Kidney epithelial cell (primary cell): Measurements from ENCODE around the gene SND1. TPM values are rescaled to one million over a fixed set of nuclear protein-coding genes. Genes with fewer than 3 reads are reported as not detected.

Experiments used
- DNase-seq: peaks from one replicate; pipeline ENCODE4 v3.0.0-alpha.2; 2010; ENCODE audit warnings: low read depth
- H3K27me3 ChIP-seq: 2 replicates; pipeline ENCODE4 v1.6.0; 2011; ENCODE audit warnings: low read length; ENCODE audit not compliant: control insufficient read depth, insufficient read depth
- H3K36me3 ChIP-seq: 2 replicates; pipeline ENCODE4 v1.5.1; 2011; ENCODE audit warnings: low read length; ENCODE audit not compliant: control insufficient read depth, insufficient read depth
- H3K4me3 ChIP-seq: 2 replicates; pipeline ENCODE4 v1.5.1; 2011; ENCODE audit warnings: low read depth, mild to moderate bottlenecking, control low read depth, low read length
- total RNA-seq: library from RNA; depleted of rRNA; stranded (reverse); fragments of >200 nt; gene quantifications from 2 replicates; pipeline ENCODE4 v1.2.3, GENCODE V29; 2015
- TF ChIP-seq, protein P1 (sequence below): IDR thresholded peaks from 2 replicates; pipeline ENCODE4 v1.5.1; 2011; ENCODE audit warnings: mild to moderate bottlenecking, moderate library complexity, low read length, control low read depth, inconsistent platforms; ENCODE audit not compliant: insufficient read depth, poor library complexity, severe bottlenecking

SND1 gene
- total RNA-seq = 234 and 257 TPM in 2 replicates

DNA sequence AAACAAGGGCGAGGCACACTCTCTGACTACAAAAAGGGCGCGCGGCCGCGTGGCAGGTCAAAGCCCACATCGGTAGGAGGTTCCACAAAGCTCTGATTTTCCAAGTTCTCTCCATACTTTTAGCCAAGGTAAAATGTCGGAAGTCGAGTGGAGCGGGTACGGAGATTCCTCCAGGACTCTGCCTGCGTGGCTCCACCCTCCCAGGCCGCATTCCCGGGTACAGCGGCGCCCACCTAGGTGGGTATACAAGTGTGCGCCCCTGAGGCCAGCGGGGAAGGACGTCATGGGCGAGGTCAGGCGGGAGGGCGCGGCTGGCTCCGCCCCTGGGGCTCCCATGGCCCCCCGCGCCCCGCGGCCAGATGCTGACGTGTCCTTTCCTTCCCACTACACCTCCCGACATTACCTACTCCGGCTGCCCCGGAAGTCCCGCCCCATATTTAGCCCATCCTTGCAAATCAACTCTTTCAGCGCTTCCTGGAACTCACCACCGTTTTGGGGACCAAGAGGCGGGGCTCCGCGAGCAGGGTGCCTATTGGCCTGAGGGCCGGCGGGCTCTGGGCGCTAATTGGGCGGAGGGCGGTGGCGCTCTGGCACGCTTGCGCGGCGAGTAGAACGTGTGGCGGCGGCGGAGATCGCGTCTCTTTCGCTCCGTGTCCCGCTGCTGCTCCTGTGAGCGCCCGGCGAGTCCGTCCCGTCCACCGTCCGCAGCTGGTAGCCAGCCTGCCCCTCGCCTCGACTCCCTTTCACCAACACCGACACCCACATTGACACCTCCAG is at the start of gene SND1:
SND1 (plus strand) TSS at position 639 of the 777 bp plus-strand sequence. CDS start 180 bp downstream, outside the sequence.
- peak within 1 kb of the TSS; percentile 64 for H3K4me3 ChIP-seq
- DNase-seq = peak; percentile 98
- TF ChIP-seq, protein P1, sequence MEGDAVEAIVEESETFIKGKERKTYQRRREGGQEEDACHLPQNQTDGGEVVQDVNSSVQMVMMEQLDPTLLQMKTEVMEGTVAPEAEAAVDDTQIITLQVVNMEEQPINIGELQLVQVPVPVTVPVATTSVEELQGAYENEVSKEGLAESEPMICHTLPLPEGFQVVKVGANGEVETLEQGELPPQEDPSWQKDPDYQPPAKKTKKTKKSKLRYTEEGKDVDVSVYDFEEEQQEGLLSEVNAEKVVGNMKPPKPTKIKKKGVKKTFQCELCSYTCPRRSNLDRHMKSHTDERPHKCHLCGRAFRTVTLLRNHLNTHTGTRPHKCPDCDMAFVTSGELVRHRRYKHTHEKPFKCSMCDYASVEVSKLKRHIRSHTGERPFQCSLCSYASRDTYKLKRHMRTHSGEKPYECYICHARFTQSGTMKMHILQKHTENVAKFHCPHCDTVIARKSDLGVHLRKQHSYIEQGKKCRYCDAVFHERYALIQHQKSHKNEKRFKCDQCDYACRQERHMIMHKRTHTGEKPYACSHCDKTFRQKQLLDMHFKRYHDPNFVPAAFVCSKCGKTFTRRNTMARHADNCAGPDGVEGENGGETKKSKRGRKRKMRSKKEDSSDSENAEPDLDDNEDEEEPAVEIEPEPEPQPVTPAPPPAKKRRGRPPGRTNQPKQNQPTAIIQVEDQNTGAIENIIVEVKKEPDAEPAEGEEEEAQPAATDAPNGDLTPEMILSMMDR = no peak
- no peaks in the 10 kb centered on the region for H3K27me3 ChIP-seq
- H3K36me3 ChIP-seq = no peaks in the 10 kb centered on the region

DNA sequence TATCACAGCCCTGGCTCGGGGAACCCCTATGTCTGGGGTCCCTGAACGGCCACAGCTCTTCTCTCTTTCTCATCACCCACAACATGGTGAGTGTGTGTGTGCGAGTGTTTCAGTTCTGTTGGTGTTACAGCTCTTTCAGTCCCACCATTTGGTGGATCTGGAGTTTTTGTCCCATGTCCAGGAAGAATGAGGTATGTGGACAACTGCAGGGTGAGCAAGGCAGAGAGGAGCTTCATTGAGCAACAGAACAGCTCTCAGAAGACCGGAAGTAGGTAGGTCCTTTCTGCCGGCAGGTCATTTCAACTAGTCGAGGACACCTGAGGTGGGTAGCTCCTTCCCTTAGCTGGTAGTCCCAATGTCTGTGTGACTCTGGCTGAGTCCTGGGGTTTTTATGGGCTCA is 43.5 kb upstream of the SND1 start:
- no peaks in the 10 kb centered on the region for H3K27me3 ChIP-seq
- H3K4me3 ChIP-seq = no peak overlapping the region
- DNase-seq = no peak
- TF ChIP-seq, protein P1 = no peak
- H3K36me3 ChIP-seq = no peaks in the 10 kb centered on the region

DNA sequence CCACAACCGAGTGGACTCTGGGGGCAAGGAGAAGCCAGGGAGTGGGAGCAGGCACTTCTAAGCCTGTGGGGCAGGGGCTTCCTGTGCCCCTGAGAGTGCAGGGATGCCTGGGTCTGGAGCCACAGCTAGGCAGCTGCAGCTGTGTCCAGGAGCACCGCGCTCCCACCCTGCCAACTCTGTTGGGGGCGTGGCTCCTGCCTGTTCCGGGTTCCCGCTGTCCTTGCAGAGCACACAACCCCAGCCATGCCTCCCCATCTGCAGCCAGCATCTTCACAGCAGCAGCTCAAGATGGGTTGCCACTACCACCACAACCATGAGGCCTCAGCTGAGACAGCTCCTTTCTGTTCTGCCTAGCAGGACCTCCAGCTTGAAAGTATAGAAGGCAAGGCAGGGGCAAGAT is 42.7 kb upstream of the SND1 start:
- TF ChIP-seq, protein P1 = no peak
- no peaks in the 10 kb centered on the region for H3K36me3 ChIP-seq
- peaks cover 3% of the 10 kb centered on the region for H3K27me3 ChIP-seq
- no peak for DNase-seq
- no peak overlapping the region for H3K4me3 ChIP-seq

DNA sequence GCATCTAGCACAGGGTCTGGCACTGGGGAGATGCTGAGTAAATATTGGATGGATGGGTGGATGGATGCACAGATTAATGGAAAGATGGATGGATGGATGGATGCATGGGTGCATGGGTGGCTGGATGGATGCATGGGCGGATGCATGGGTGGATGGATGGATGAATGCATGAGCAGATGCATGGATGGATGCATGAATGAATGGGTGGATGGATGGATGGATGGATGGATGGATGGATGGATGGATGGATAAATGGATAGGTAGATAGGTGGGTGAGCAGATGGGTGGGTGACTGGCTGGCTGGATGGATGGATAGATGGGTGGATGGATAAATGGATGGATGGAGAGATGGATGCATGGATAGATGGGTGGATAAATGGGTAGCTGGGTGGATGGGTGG is 39.7 kb upstream of the SND1 start:
- H3K4me3 ChIP-seq = no peak overlapping the region
- H3K36me3 ChIP-seq = no peaks in the 10 kb centered on the region
- no peak for DNase-seq
- TF ChIP-seq, protein P1 = no peak
- H3K27me3 ChIP-seq = peaks cover 20% of the 10 kb centered on the region

DNA sequence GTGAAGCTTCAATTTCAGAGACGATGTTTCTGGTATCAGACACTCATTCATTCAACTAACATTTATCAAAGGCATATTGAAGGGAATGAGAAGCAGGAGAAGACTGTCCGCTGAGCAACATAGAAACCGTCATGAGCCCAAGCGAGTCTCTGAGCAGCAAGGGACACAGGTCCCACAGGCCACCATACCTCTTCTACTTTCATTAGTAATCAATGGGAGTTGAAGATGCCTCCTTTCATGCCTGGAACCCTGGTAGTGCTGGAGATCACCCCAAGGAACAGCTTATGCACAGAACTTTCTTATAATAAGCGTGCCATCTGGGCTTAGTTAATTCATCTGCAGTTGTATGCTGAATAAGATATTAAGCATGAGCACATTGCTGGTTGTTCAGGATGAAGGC is 35.3 kb upstream of the SND1 start:
- Histone ChIP-seq H3K36me3 (no peaks in the 10 kb centered on the region), H3K4me3 (no peak overlapping the region), H3K27me3 (peaks cover 44% of the 10 kb centered on the region)
- no peak for DNase-seq
- TF ChIP-seq, protein P1 = no peak

DNA sequence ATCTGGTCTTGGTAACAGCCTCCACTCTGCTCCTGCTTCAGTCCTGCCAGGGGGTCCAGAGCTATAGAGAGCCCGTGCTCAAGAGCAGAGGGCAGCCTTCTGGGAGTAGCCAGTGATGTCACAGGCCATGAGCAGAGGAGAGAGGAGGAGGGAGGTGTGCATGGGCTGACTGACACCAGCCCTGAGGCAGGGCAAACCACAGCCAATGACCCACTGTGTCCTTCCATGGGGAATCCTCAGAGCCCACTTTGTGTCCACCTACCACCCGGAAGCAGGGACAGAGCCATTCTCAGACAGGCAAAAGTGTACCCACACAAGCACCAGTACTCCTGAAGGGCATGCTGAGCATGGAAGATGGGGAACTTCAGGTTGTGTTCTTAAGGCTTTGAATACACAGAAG is 34.0 kb upstream of the SND1 start, which contains the start of gene PAX4:
PAX4 (minus strand) TSS at position 101 of the 400 bp plus-strand sequence. CDS start 2,214 bp downstream, outside the sequence.
- TF ChIP-seq, protein P1 = no peak
- no peak for DNase-seq
- Histone ChIP-seq H3K36me3 (no peaks in the 10 kb centered on the region), H3K4me3 (no peak within 1 kb of the TSS), H3K27me3 (peaks cover 45% of the 10 kb centered on the region)
